GM23338 (cell line): ENCODE measurements around the gene C1orf52.

Experiments used
- CTCF ChIP-seq, 2 experiments: fragments of 200-600 bp in 1 of 2; sonication (generic) in 1 of 2; conservative IDR thresholded peaks; 2 replicates each; pipeline versions ENCODE4 v1.5.1 to v1.6.1; 2016 to 2017; ENCODE audit warnings: antibody characterized with exemption in 2 of 2, low read depth in 2 of 2, mild to moderate bottlenecking in 2 of 2, moderate library complexity in 1 of 2
- EZH2 ChIP-seq: fragments of 200-600 bp; sonication (generic); IDR thresholded peaks from one replicate; pipeline ENCODE4 v1.8.0; 2017; ENCODE audit warnings: antibody characterized with exemption, mild to moderate bottlenecking, low read depth; ENCODE audit not compliant: unreplicated experiment
- EZH2phosphoT487 ChIP-seq: fragments of 200-600 bp; sonication (generic); IDR thresholded peaks from one replicate; pipeline ENCODE4 v1.8.1; 2018; ENCODE audit warnings: antibody characterized with exemption; ENCODE audit not compliant: unreplicated experiment
- JUNB ChIP-seq: IDR thresholded peaks from one replicate; pipeline ENCODE4 v1.6.1; 2016; ENCODE audit warnings: antibody characterized with exemption; ENCODE audit not compliant: unreplicated experiment
- REST ChIP-seq: IDR thresholded peaks from one replicate; pipeline ENCODE4 v1.6.1; 2018; ENCODE audit warnings: antibody characterized with exemption; ENCODE audit not compliant: unreplicated experiment
- ZNF331 ChIP-seq: fragments of 250-450 bp; sonication (Bioruptor Pico); IDR thresholded peaks from 2 replicates; pipeline ENCODE4 v1.5.0; 2020; ENCODE audit warnings: low read depth, mild to moderate bottlenecking, moderate library complexity
- ZNF462 ChIP-seq: fragments of 250-450 bp; sonication (Bioruptor Pico); IDR thresholded peaks from 2 replicates; pipeline ENCODE4 v1.5.0; 2020; ENCODE audit warnings: mild to moderate bottlenecking, moderate library complexity
- TF ChIP-seq, protein P1 (sequence below): IDR thresholded peaks from 2 replicates; pipeline ENCODE4 v1.6.1; 2016; ENCODE audit warnings: antibody characterized with exemption

GRCh38 chr1:85296980-85297379 lies 37.5 kb upstream of the C1orf52 start:
- TF ChIP-seq CTCF (conservative IDR thresholded peaks at IDR 0.05; ENCODE audit: low read depth in 2 of 2) (no peak), ZNF462 (CRISPR knock-in tag) (no peak), REST (no peak), EZH2phosphoT487 (no peak), EZH2 (no peak), ZNF331 (CRISPR knock-in tag) (no peak), JUNB (no peak)
- TF ChIP-seq, protein P1, sequence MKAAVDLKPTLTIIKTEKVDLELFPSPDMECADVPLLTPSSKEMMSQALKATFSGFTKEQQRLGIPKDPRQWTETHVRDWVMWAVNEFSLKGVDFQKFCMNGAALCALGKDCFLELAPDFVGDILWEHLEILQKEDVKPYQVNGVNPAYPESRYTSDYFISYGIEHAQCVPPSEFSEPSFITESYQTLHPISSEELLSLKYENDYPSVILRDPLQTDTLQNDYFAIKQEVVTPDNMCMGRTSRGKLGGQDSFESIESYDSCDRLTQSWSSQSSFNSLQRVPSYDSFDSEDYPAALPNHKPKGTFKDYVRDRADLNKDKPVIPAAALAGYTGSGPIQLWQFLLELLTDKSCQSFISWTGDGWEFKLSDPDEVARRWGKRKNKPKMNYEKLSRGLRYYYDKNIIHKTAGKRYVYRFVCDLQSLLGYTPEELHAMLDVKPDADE = no peak
